ENCODE data around the gene JAZF1.

The JAZF1 gene

DNA sequence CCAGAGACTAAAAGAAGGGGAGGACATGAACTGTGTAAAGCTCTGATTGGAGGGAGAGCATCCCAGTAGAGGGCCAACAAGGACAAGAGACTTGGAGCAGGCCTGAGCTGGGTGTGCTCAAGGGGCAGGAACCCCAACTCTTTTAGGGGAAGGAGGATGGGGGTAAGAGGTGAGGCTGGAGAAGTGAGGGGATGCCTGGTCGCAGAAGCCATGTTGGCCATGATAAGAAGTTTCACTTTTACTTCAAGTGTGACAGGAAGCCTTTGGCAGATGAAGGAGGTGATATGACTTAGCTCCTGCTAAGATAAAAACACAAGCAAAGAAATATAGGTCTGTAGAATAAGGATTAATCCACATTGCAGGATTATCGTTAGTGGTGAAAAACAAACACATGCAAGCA is 208.3 kb downstream of the JAZF1 start:
- TF ChIP-seq CTCF (conservative IDR thresholded peaks at IDR 0.05; ENCODE audit: low read depth, low read length), result no peak
- H2AFZ ChIP-seq (ENCODE audit: low read depth), result no peak overlapping the region

GRCh38 chr7:27971171-27971812 is 209.3 kb downstream of the JAZF1 start:
- Histone ChIP-seq H3K27ac (no peak overlapping the region), H2AFZ (ENCODE audit: low read depth) (no peak overlapping the region), H3K27me3 (ENCODE audit: insufficient read depth, low read depth) (no peaks in the 10 kb centered on the region; the same call in 1 of the 2 replicates), H3K9ac (no peak overlapping the region), H3K4me3 (IDR thresholded peaks at IDR 0.05; ENCODE audit: insufficient read depth, low read depth, low read length) (no peak overlapping the region), H3K79me2 (ENCODE audit: insufficient read depth, low read depth) (no peaks in the 10 kb centered on the region), H3K36me3 (ENCODE audit: insufficient read depth) (no peaks in the 10 kb centered on the region), H3K4me1 (ENCODE audit: low read depth, poor library complexity, severe bottlenecking) (peaks cover 20% of the 10 kb centered on the region), H3K4me2 (no peak overlapping the region), H4K20me1 (ENCODE audit: insufficient read depth) (no peaks in the 10 kb centered on the region)
- TF ChIP-seq CTCF (conservative IDR thresholded peaks at IDR 0.05; ENCODE audit: low read depth, low read length), result no peak

More for the DNA sequence above, 208.3 kb downstream of the JAZF1 start:
- Histone ChIP-seq H3K79me2 (ENCODE audit: insufficient read depth, low read depth) (no peaks in the 10 kb centered on the region), H3K4me2 (no peak overlapping the region), H4K20me1 (ENCODE audit: insufficient read depth) (no peaks in the 10 kb centered on the region), H3K36me3 (ENCODE audit: insufficient read depth) (no peaks in the 10 kb centered on the region), H3K4me3 (IDR thresholded peaks at IDR 0.05; ENCODE audit: insufficient read depth, low read depth, low read length) (no peak overlapping the region), H3K9ac (no peak overlapping the region), H3K4me1 (ENCODE audit: low read depth, poor library complexity, severe bottlenecking) (peaks cover 14% of the 10 kb centered on the region), H3K27me3 (ENCODE audit: insufficient read depth, low read depth) (no peaks in the 10 kb centered on the region; the same call in 1 of the 2 replicates), H3K27ac (no peak overlapping the region)

DNA sequence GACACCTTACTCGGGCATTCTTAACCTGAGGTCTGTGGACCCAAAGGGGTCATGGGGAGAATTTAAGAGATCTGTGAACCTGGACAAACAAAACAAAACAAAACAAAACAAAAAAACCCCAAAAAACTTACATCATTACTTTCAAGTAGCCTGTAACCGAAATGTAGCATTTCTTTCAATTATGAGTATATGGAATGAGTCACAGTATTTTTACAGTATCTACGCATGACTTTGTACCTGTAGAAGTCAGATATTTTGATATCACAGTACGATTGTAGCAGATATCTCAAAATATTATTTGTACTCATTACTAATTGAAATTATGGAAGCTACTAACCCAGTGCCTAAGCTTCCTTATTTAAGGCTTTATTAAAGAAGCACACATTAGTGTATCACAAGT is 210.2 kb downstream of the JAZF1 start:
- Histone ChIP-seq H3K4me1 (ENCODE audit: low read depth, poor library complexity, severe bottlenecking) (peaks cover 22% of the 10 kb centered on the region), H3K79me2 (ENCODE audit: insufficient read depth, low read depth) (no peaks in the 10 kb centered on the region), H3K36me3 (ENCODE audit: insufficient read depth) (no peaks in the 10 kb centered on the region), H3K27me3 (ENCODE audit: insufficient read depth, low read depth) (no peaks in the 10 kb centered on the region; the same call in 1 of the 2 replicates), H4K20me1 (ENCODE audit: insufficient read depth) (no peaks in the 10 kb centered on the region), H3K9ac (no peak overlapping the region), H2AFZ (ENCODE audit: low read depth) (no peak overlapping the region), H3K27ac (no peak overlapping the region), H3K4me3 (IDR thresholded peaks at IDR 0.05; ENCODE audit: insufficient read depth, low read depth, low read length) (no peak overlapping the region), H3K4me2 (no peak overlapping the region)
- TF ChIP-seq CTCF (conservative IDR thresholded peaks at IDR 0.05; ENCODE audit: low read depth, low read length), result no peak

DNA sequence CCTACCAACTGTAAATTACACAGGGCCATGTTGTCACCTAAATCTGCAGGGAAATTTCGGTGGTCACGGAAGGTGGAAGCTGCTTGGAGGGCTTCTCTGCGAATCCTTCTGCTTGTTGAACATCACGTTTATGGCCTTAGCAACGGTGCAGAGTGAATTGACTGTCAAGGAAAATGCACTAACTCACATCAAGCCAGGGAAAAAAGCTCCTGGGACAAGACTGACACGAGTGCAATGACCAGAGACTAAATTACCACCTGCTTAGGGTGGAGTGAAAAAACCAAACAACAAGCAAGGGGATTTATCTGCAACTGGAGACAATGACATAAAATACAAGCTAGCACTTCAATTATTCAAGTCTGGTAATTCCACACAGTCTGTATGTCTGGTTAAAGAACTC is 211.2 kb downstream of the JAZF1 start:
- no peak overlapping the region for H2AFZ ChIP-seq (ENCODE audit: low read depth)
- H4K20me1 ChIP-seq (ENCODE audit: insufficient read depth), result no peaks in the 10 kb centered on the region
- H3K27me3 ChIP-seq (ENCODE audit: insufficient read depth, low read depth), result no peaks in the 10 kb centered on the region; the same call in 1 of the 2 replicates
- no peaks in the 10 kb centered on the region for H3K79me2 ChIP-seq (ENCODE audit: insufficient read depth, low read depth)
- H3K4me3 ChIP-seq (IDR thresholded peaks at IDR 0.05; ENCODE audit: insufficient read depth, low read depth, low read length), result no peak overlapping the region
- no peak for TF ChIP-seq CTCF (conservative IDR thresholded peaks at IDR 0.05; ENCODE audit: low read depth, low read length)
- no peak overlapping the region for H3K27ac ChIP-seq
- no peaks in the 10 kb centered on the region for H3K36me3 ChIP-seq (ENCODE audit: insufficient read depth)
- no peak overlapping the region for H3K9ac ChIP-seq
- no peak overlapping the region for H3K4me2 ChIP-seq
- H3K4me1 ChIP-seq (ENCODE audit: low read depth, poor library complexity, severe bottlenecking), result peaks cover 31% of the 10 kb centered on the region
